ENCODE data around the gene WDR81. TPM values are rescaled to one million over a fixed set of nuclear protein-coding genes. Genes with fewer than 3 reads are reported as not detected.

WDR81 gene
- total RNA-seq, 4 donors from 2014 or later = 37.1 to 83.3 (median 59.2) TPM

DNA sequence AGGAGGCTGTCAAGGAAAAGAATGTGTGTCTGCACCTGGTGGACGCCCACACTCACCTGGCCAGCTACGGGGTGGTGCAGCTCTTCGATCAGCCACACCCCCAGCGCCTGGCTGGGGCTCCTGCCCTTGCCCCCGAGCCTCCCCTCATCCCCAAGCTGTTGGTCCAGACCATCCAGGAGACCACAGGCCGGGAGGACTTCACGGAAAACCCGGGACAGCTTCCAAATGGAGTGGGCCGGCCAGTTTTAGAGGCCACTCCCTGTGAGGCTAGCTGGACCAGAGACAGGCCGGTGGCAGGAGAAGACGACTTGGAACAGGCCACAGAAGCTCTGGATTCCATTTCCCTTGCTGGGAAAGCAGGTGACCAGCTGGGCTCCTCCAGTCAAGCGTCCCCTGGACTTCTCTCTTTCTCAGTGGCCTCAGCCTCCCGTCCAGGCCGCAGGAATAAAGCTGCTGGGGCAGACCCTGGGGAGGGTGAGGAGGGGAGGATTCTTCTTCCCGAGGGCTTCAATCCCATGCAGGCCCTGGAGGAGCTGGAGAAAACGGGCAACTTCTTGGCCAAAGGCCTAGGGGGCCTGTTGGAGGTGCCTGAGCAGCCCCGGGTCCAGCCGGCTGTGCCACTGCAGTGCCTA lies 2.2 kb downstream of the WDR81 start:
- DNase-seq = no peak
- Histone ChIP-seq H3K4me3 (no peak overlapping the region), H3K36me3 (peaks cover 0 to 44% (median 0%) of the 10 kb centered on the region in 3 donors), H3K27me3 (no peaks in the 10 kb centered on the region), H3K9me3 (no peaks in the 10 kb centered on the region), H3K4me1 (peaks cover 4 to 40% (median 26%) of the 10 kb centered on the region in 4 donors), H3K27ac (no peak overlapping the region)
- TF ChIP-seq POLR2A (IDR thresholded peaks at IDR 0.05) = no peak
- TF ChIP-seq, protein P1, sequence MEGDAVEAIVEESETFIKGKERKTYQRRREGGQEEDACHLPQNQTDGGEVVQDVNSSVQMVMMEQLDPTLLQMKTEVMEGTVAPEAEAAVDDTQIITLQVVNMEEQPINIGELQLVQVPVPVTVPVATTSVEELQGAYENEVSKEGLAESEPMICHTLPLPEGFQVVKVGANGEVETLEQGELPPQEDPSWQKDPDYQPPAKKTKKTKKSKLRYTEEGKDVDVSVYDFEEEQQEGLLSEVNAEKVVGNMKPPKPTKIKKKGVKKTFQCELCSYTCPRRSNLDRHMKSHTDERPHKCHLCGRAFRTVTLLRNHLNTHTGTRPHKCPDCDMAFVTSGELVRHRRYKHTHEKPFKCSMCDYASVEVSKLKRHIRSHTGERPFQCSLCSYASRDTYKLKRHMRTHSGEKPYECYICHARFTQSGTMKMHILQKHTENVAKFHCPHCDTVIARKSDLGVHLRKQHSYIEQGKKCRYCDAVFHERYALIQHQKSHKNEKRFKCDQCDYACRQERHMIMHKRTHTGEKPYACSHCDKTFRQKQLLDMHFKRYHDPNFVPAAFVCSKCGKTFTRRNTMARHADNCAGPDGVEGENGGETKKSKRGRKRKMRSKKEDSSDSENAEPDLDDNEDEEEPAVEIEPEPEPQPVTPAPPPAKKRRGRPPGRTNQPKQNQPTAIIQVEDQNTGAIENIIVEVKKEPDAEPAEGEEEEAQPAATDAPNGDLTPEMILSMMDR (IDR thresholded peaks at IDR 0.05) = no peak

DNA sequence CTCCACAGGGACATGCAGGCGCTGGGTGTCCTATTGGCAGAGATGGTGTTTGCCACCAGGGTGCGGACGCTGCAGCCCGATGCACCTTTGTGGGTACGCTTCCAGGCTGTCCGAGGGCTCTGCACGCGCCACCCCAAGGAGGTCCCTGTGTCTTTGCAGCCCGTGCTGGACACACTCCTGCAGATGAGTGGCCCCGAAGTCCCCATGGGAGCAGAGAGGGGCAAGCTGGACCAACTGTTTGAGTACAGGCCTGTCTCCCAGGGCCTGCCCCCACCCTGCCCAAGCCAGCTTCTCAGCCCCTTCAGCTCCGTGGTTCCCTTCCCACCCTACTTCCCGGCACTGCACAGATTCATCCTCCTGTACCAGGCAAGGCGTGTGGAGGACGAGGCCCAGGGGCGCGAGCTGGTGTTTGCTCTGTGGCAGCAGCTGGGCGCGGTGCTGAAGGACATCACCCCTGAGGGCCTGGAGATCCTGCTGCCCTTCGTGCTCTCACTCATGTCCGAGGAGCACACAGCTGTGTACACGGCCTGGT lies 2.8 kb downstream of the WDR81 start:
- Histone ChIP-seq H3K4me3 (no peak overlapping the region), H3K36me3 (peaks cover 0 to 48% (median 0%) of the 10 kb centered on the region in 3 donors), H3K4me1 (peaks cover 4 to 40% (median 26%) of the 10 kb centered on the region in 4 donors), H3K9me3 (no peaks in the 10 kb centered on the region), H3K27me3 (no peaks in the 10 kb centered on the region), H3K27ac (no peak overlapping the region)
- TF ChIP-seq POLR2A (IDR thresholded peaks at IDR 0.05) = no peak
- TF ChIP-seq, protein P1 (IDR thresholded peaks at IDR 0.05) = no peak
- DNase-seq = no peak

DNA sequence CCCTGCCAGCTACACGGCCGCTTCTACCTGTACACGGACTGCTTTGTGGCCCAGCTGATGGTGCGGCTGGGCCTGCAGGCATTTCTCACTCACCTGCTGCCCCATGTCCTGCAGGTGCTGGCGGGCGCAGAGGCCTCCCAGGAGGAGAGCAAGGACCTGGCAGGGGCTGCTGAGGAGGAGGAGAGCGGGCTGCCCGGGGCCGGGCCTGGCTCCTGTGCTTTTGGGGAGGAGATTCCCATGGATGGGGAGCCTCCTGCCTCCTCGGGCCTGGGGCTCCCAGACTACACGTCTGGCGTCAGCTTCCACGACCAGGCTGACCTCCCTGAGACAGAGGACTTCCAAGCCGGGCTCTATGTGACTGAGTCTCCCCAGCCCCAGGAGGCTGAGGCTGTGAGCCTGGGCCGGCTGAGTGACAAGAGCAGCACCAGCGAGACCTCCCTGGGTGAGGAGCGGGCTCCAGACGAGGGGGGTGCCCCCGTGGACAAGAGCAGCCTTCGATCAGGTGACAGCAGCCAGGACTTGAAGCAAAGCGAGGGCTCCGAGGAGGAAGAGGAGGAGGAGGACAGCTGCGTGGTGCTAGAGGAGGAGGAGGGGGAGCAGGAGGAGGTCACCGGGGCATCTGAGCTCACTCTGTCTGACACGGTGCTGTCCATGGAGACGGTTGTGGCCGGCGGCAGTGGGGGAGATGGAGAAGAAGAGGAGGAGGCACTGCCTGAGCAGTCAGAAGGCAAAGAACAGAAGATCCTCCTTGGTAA lies 3.5 kb downstream of the WDR81 start:
- Histone ChIP-seq H3K27ac (peak overlapping the region in 1 of 4 donors; percentile 10), H3K27me3 (no peaks in the 10 kb centered on the region), H3K36me3 (peaks cover 0 to 55% (median 0%) of the 10 kb centered on the region in 3 donors), H3K4me3 (no peak overlapping the region), H3K9me3 (no peaks in the 10 kb centered on the region), H3K4me1 (peaks cover 4 to 39% (median 28%) of the 10 kb centered on the region in 4 donors)
- no peak for DNase-seq
- no peak for TF ChIP-seq POLR2A (IDR thresholded peaks at IDR 0.05)
- TF ChIP-seq, protein P1 (IDR thresholded peaks at IDR 0.05) = no peak

DNA sequence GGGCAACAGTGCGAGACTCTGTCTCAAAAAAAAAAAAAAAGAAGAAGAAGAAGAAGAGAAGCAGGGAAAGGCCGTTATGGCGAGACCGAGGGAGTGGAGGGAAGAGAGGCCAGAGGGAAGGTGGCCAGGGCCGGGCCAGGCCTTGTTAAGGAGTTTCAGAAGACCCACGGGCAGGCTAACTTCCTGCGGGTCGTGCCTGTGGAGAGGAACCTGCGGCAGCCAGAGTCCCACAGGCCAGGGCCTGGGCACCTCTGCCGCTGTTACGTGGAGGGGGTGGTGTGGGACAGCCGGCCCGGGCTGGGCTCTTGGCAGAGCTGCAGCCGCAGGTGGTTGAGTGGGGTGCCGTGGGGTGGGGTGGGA lies 5.4 kb downstream of the WDR81 start:
- TF ChIP-seq, protein P1 (IDR thresholded peaks at IDR 0.05) = no peak
- no peak for TF ChIP-seq POLR2A (IDR thresholded peaks at IDR 0.05)
- H3K9me3 ChIP-seq = no peaks in the 10 kb centered on the region
- no peak for DNase-seq
- H3K36me3 ChIP-seq = peaks cover 0 to 71% (median 0%) of the 10 kb centered on the region in 3 donors
- H3K4me1 ChIP-seq = peaks cover 0 to 31% (median 17%) of the 10 kb centered on the region in 4 donors
- H3K27me3 ChIP-seq = no peaks in the 10 kb centered on the region
- peak overlapping the region; percentile 73 to 93 (median 88) for H3K27ac ChIP-seq
- H3K4me3 ChIP-seq = peak overlapping the region in 1 of 4 donors; percentile 19

DNA sequence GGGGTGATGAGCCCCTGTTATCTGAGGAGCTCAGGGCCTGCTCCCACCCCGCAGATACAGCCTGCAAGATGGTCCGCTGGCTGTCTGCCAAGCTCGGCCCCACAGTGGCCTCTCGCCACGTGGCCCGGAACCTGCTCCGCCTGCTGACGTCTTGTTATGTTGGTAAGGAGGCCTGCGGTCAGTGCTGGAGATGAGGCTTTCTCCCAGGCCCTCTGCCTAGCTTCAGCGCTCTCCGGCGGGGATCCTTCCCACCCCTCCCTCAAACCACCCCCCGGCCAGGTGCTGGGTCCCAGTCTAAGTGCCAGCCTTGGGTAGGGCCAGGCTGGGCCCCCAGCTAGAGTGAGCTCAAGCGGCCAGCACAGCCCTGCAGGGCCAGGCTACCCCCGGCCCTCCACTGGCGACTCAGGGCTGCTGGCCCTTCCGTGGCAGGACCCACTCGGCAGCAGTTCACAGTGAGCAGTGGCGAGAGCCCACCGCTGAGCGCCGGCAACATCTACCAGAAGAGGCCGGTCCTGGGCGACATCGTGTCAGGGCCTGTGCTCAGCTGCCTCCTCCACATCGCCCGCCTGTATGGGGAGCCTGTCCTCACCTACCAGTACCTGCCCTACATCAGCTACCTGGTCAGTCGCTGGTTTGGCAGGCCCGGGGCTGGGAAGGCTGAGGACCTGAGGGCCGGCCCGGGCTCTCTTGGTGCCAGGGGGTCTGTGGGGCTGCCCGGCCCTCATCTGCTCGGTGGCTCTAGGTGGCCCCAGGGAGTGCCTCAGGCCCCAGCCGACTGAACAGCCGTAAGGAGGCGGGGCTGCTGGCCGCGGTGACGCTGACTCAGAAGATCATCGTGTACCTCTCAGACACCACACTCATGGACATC lies 6.1 kb downstream of the WDR81 start:
- H3K4me3 ChIP-seq = peak overlapping the region in 1 of 4 donors; percentile 19
- DNase-seq = peak in 2 of 3 donors; percentile 66 to 82
- no peaks in the 10 kb centered on the region for H3K27me3 ChIP-seq
- H3K27ac ChIP-seq = peak overlapping the region; percentile 73 to 93 (median 88)
- peaks cover 0 to 25% (median 12%) of the 10 kb centered on the region in 4 donors for H3K4me1 ChIP-seq
- no peaks in the 10 kb centered on the region for H3K9me3 ChIP-seq
- peaks cover 0 to 71% (median 0%) of the 10 kb centered on the region in 3 donors for H3K36me3 ChIP-seq
- TF ChIP-seq, protein P1 (IDR thresholded peaks at IDR 0.05) = no peak
- TF ChIP-seq POLR2A (IDR thresholded peaks at IDR 0.05) = peak in 1 of 2 donors; percentile 19

All from Peyer's patch (tissue), 4 donors.